ENCODE measurements around the gene SUGCT. TPM values are rescaled to one million over a fixed set of nuclear protein-coding genes. Genes with fewer than 3 reads are reported as not detected.
"Not testable (repeated sequence)": the region's sequence is repeated elsewhere in the genome, so short reads cannot be mapped to it uniquely, and the experiment has no call there.

Gene SUGCT
- total and polyA plus RNA-seq, 4 donors, result 2.4 to 5.3 (median 3.3) TPM

DNA sequence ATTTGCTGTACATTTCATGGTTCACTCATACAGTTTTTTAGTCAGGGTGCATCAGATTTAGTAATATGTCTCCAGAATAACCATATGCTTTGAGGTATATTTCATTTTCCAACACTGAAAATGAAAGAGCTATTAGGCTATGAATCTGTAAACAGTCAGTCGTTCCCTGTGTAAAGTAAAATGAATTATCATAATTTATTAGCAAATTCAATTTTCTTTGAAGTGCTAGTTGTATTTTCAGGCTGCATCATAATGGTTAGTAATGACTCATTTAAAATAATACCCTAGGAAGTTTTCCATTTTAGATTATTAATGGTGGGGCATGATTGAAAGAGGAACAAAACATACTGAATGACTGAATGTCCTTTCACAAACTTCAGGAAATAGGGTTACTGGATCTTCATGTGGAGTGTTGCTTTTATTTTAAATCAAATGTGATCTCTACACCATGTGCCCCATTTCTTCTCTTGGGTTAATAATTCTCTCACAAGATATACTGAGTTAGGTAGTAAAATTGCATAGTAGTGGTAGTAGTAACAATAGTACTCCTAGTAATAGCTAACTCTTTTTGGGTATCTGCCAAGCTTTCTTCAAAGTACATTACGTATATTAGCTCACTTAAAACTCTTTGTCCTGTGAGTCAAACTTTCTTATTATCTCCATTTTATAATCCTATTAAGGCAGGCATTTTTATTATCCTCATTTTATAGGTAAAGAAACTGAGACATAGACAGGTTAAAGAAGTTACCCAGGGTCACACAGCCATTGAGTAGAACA, 476.5 kb downstream of the SUGCT start:
- Histone ChIP-seq H3K27ac (ENCODE audit: low read depth, low read length) (no peak overlapping the region), H3K9me3 (ENCODE audit: control insufficient read depth, insufficient read depth, low read length) (no peaks in the 10 kb centered on the region), H3K4me3 (ENCODE audit: low read depth, low read length) (no peak overlapping the region), H3K36me3 (ENCODE audit: control insufficient read depth, insufficient read depth, low read length) (no peaks in the 10 kb centered on the region), H3K4me1 (ENCODE audit: control insufficient read depth, insufficient read depth, low read length) (no peaks in the 10 kb centered on the region), H3K27me3 (ENCODE audit: control insufficient read depth, insufficient read depth, low read length) (no peaks in the 10 kb centered on the region)
- no peak for DNase-seq (ENCODE audit: low read depth in 4 of 6, low spot score in 6 of 6)
- no CpG with 5 or more reads among the region's 2 CpGs for WGBS (ENCODE audit: insufficient coverage)

DNA sequence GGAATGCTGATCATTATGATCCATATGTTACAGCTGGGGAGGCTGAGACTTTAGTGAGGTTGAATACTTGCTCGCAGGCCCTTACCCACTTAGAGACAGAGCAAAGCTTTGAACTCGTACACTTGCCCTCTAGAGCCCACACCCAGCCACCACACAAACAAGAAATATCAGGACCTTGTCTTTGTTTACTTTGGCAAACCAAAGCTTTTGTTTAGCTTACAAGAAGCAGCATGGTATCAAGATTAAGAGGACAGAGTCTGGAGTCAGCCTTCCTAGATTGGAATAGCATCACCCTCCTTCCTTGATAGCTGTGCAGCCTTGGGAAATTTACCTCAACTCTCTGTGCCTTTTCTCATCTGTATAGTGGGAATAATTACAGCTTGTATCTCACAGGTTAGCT, 477.5 kb downstream of the SUGCT start:
- Histone ChIP-seq H3K27ac (ENCODE audit: low read depth, low read length) (no peak overlapping the region), H3K9me3 (ENCODE audit: control insufficient read depth, insufficient read depth, low read length) (no peaks in the 10 kb centered on the region), H3K4me3 (ENCODE audit: low read depth, low read length) (no peak overlapping the region), H3K27me3 (ENCODE audit: control insufficient read depth, insufficient read depth, low read length) (no peaks in the 10 kb centered on the region), H3K4me1 (ENCODE audit: control insufficient read depth, insufficient read depth, low read length) (no peaks in the 10 kb centered on the region), H3K36me3 (ENCODE audit: control insufficient read depth, insufficient read depth, low read length) (no peaks in the 10 kb centered on the region)
- no peak for DNase-seq (ENCODE audit: low read depth in 4 of 6, low spot score in 6 of 6)
- whole genome bisulfite sequencing (ENCODE audit: insufficient coverage), result no CpG with 5 or more reads among the region's 2 CpGs

DNA sequence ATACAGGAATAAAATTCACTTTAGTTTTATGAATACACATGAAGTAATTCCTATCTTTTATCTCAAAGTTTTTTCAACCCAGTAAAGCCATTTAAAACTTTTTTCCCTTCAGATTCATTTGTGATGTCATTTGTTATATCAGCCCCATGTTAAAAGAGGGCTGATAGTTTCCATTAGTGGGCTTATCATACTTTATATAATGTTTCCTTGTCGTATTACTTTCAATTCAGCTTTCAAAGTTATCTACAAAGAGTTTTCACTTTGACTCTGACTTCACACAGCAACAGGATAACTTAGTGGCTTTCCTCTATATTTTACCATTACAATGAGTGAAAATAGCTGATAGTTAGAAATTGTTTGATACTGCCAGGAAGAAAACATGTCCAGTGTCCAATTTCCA, 484.8 kb downstream of the SUGCT start:
- WGBS (ENCODE audit: insufficient coverage), result no CpG with 5 or more reads among the region's 1 CpG

DNA sequence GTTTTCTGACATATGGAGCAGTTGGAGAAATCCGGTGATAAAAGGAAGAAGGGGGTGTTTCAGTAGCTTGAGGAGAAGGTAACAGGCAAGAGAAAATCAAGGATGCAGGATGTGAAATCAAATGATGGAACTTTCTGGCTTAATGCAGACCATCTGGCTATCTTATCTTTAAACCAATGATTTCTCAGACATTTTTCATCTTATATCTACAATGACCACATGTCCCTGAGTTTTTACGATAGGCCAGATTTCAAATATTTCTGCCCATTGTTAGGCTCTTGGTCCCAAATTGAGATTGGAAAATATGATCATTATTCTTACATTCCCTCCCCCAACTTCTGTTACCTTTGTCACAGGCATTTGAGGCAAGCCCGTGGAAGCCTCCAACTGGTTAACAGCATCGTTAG, 486.8 kb downstream of the SUGCT start:
- no peaks in the 10 kb centered on the region for H3K27me3 ChIP-seq (ENCODE audit: control insufficient read depth, insufficient read depth, low read length)
- 55% methylated on average over 4 of the region's 4 CpGs for WGBS (ENCODE audit: insufficient coverage)
- no peak overlapping the region for H3K4me3 ChIP-seq (ENCODE audit: low read depth, low read length)
- H3K4me1 ChIP-seq (ENCODE audit: control insufficient read depth, insufficient read depth, low read length), result no peaks in the 10 kb centered on the region
- H3K27ac ChIP-seq (ENCODE audit: low read depth, low read length), result no peak overlapping the region
- peak in 1 of 6 donors; percentile 47 for DNase-seq (ENCODE audit: low read depth in 4 of 6, low spot score in 6 of 6)
- no peaks in the 10 kb centered on the region for H3K9me3 ChIP-seq (ENCODE audit: control insufficient read depth, insufficient read depth, low read length)
- no peaks in the 10 kb centered on the region for H3K36me3 ChIP-seq (ENCODE audit: control insufficient read depth, insufficient read depth, low read length)

More for the DNA sequence above, 484.8 kb downstream of the SUGCT start:
- Histone ChIP-seq H3K4me1 (ENCODE audit: control insufficient read depth, insufficient read depth, low read length) (no peaks in the 10 kb centered on the region), H3K27ac (ENCODE audit: low read depth, low read length) (no peak overlapping the region), H3K9me3 (ENCODE audit: control insufficient read depth, insufficient read depth, low read length) (no peaks in the 10 kb centered on the region), H3K36me3 (ENCODE audit: control insufficient read depth, insufficient read depth, low read length) (no peaks in the 10 kb centered on the region), H3K27me3 (ENCODE audit: control insufficient read depth, insufficient read depth, low read length) (no peaks in the 10 kb centered on the region), H3K4me3 (ENCODE audit: low read depth, low read length) (no peak overlapping the region)
- no peak for DNase-seq (ENCODE audit: low read depth in 4 of 6, low spot score in 6 of 6)

DNA sequence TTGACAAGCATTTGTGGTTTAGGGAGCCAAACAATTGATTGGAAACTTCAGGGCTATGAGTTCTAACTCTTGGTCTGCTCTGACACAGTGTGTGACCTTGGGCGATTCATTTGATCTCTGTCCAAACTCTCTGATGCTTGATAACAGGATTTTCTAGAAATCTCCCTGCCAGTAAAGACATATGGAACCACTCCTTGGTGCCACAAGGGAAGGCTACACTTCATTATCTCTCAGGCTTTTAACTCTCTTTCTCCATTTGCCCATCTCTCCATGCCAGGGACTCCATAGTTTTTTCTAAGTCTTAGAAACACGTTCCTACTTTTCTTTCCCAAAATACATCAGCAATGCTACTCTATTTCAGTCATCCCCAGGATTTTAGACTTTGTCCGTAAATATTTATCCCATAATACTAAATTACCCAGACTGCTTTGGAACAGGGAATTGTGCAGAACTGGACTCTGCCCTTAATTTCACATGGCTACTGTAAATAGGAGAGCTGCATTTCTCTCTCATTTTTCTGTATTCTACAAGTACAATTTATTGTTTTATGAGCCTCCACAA, 488.2 kb downstream of the SUGCT start:
- DNase-seq (ENCODE audit: low read depth in 4 of 6, low spot score in 6 of 6), result no peak
- no peaks in the 10 kb centered on the region for H3K36me3 ChIP-seq (ENCODE audit: control insufficient read depth, insufficient read depth, low read length)
- whole genome bisulfite sequencing (ENCODE audit: insufficient coverage), result 98% methylated on average over 3 of the region's 3 CpGs
- no peaks in the 10 kb centered on the region for H3K4me1 ChIP-seq (ENCODE audit: control insufficient read depth, insufficient read depth, low read length)
- no peak overlapping the region for H3K27ac ChIP-seq (ENCODE audit: low read depth, low read length)
- H3K27me3 ChIP-seq (ENCODE audit: control insufficient read depth, insufficient read depth, low read length), result no peaks in the 10 kb centered on the region
- H3K4me3 ChIP-seq (ENCODE audit: low read depth, low read length), result no peak overlapping the region
- no peaks in the 10 kb centered on the region for H3K9me3 ChIP-seq (ENCODE audit: control insufficient read depth, insufficient read depth, low read length)

DNA sequence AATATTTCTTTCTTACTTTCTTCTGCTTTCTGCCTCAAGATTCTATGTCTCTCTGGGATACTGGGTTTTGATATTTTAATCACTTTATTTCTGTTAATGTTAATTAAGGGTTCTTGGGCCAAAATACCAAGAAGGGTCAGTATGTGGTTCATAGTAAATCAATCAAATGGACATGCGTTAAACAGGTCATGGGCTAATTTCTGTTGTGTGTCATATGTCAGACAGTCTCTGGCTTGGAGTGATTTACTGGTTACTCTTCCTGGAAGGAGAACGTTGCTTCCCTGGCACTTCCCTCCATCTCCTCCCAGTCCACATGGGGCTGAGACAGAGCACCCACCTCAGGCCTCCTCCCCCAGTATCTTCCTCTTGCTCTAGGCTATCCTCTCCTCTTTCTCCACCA, 489.1 kb downstream of the SUGCT start:
- Histone ChIP-seq H3K9me3 (ENCODE audit: control insufficient read depth, insufficient read depth, low read length) (no peaks in the 10 kb centered on the region), H3K4me1 (ENCODE audit: control insufficient read depth, insufficient read depth, low read length) (no peaks in the 10 kb centered on the region), H3K27ac (ENCODE audit: low read depth, low read length) (no peak overlapping the region), H3K4me3 (ENCODE audit: low read depth, low read length) (no peak overlapping the region), H3K27me3 (ENCODE audit: control insufficient read depth, insufficient read depth, low read length) (no peaks in the 10 kb centered on the region), H3K36me3 (ENCODE audit: control insufficient read depth, insufficient read depth, low read length) (no peaks in the 10 kb centered on the region)
- WGBS (ENCODE audit: insufficient coverage), result 68% methylated on average over 2 of the region's 2 CpGs
- no peak for DNase-seq (ENCODE audit: low read depth in 4 of 6, low spot score in 6 of 6)

DNA sequence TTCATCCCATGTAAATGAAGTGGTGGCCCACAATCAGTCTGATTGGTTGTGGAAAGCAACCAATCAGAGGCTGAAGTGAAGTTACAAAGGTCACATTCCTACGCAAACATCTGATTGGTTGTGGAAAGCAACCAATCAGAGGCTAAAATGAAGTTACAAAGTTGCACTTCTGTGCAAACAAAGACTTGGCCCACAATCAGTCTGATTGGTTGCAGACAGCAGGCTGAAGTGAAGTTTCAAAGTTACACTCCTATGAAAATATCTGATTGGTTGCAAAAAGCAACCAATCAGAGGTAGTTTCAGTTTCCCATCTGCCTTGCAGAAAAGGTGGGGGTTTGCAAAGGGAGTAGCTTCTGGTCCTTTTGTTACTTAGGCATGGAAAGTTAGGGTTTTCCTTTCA, 492.6 kb downstream of the SUGCT start:
- H3K9me3 ChIP-seq (ENCODE audit: control insufficient read depth, insufficient read depth, low read length); H3K27me3 ChIP-seq (ENCODE audit: control insufficient read depth, insufficient read depth, low read length); H3K36me3 ChIP-seq (ENCODE audit: control insufficient read depth, insufficient read depth, low read length); H3K4me1 ChIP-seq (ENCODE audit: control insufficient read depth, insufficient read depth, low read length); H3K27ac ChIP-seq (ENCODE audit: low read depth, low read length); DNase-seq (ENCODE audit: low read depth in 4 of 6, low spot score in 6 of 6); H3K4me3 ChIP-seq (ENCODE audit: low read depth, low read length): not testable (repeated sequence)
- WGBS (ENCODE audit: insufficient coverage), result 100% methylated on average over 1 of the region's 1 CpG

DNA sequence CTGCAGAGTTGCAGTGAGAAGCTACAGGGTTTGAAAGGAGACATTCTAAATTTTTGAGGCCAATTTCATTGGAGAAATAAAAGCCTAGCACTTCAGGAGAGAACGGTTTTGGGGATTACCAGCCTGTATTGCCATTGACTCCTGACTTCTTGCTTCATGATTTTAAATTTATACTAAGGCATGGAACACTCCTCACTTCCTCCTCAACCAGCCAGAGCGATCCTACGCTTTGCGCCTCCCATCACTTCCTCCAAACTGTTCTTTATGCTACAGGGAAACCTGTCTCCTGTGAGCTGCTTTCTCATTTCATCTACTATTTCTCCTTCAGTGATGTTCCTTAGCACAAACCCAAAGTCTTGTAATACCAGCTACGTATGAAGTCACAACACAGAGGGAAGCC, 495.1 kb downstream of the SUGCT start:
- H3K36me3 ChIP-seq (ENCODE audit: control insufficient read depth, insufficient read depth, low read length), result no peaks in the 10 kb centered on the region
- H3K9me3 ChIP-seq (ENCODE audit: control insufficient read depth, insufficient read depth, low read length), result no peaks in the 10 kb centered on the region
- H3K27ac ChIP-seq (ENCODE audit: low read depth, low read length), result no peak overlapping the region
- no peak overlapping the region for H3K4me3 ChIP-seq (ENCODE audit: low read depth, low read length)
- no peak for DNase-seq (ENCODE audit: low read depth in 4 of 6, low spot score in 6 of 6)
- no peaks in the 10 kb centered on the region for H3K27me3 ChIP-seq (ENCODE audit: control insufficient read depth, insufficient read depth, low read length)
- WGBS (ENCODE audit: insufficient coverage), result 98% methylated on average over 4 of the region's 5 CpGs
- no peaks in the 10 kb centered on the region for H3K4me1 ChIP-seq (ENCODE audit: control insufficient read depth, insufficient read depth, low read length)

DNA sequence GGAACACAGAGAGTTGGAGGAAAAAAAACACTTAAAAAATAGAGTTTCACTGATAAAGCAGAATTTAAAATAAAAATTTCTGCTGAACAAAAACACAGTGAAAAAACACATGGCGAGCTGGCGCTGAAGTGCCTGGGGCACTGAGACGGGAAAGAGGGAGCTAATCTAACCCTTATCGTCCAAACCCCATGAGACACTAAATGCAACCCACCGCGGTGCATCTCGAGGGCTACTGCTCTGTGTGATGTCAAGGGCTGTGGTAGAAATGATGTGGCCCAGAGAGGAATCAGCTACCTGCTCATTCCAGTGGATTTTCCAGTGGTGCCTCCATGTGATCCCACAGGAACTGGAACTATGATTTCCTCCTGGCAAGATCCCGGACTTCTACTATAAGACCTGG, 499.3 kb downstream of the SUGCT start:
- WGBS (ENCODE audit: insufficient coverage), result 93% methylated on average over 2 of the region's 8 CpGs
- no peaks in the 10 kb centered on the region for H3K4me1 ChIP-seq (ENCODE audit: control insufficient read depth, insufficient read depth, low read length)
- DNase-seq (ENCODE audit: low read depth in 4 of 6, low spot score in 6 of 6), result no peak
- H3K9me3 ChIP-seq (ENCODE audit: control insufficient read depth, insufficient read depth, low read length), result no peaks in the 10 kb centered on the region
- no peak overlapping the region for H3K4me3 ChIP-seq (ENCODE audit: low read depth, low read length)
- H3K36me3 ChIP-seq (ENCODE audit: control insufficient read depth, insufficient read depth, low read length), result no peaks in the 10 kb centered on the region
- no peaks in the 10 kb centered on the region for H3K27me3 ChIP-seq (ENCODE audit: control insufficient read depth, insufficient read depth, low read length)
- no peak overlapping the region for H3K27ac ChIP-seq (ENCODE audit: low read depth, low read length)

Measured in spinal cord (tissue), 10 donors.